GM21367 (cell line): ENCODE measurements around the gene HMCN1.
"Not testable (repeated sequence)": the region's sequence is repeated elsewhere in the genome, so short reads cannot be mapped to it uniquely, and the experiment has no call there.

ENCODE experiments used
- ATAC-seq: cut with Tn5 transposase; IDR thresholded peaks from one replicate; pipeline ENCODE4 v1.9.1; 2021; ENCODE audit not compliant: unreplicated experiment

HMCN1 gene

GRCh38 chr1:185846672-185847444, 112.7 kb downstream of the HMCN1 start:
- no peak for ATAC-seq

GRCh38 chr1:185849014-185849413, 114.8 kb downstream of the HMCN1 start:
- ATAC-seq: no peak

GRCh38 chr1:185850366-185850765, 116.2 kb downstream of the HMCN1 start:
- no peak for ATAC-seq

- ATAC-seq: no peak
These were observed 119.5 kb downstream of the HMCN1 start for GRCh38 chr1:185853739-185854138.

- ATAC-seq: no peak
These were observed 122.3 kb downstream of the HMCN1 start for GRCh38 chr1:185856482-185856881.

GRCh38 chr1:185857442-185857841, 123.3 kb downstream of the HMCN1 start:
- no peak for ATAC-seq

GRCh38 chr1:185860311-185860710, 126.1 kb downstream of the HMCN1 start:
- no peak for ATAC-seq

GRCh38 chr1:185860859-185861258, 126.7 kb downstream of the HMCN1 start:
- ATAC-seq: no peak

- ATAC-seq: no peak
These were observed 127.4 kb downstream of the HMCN1 start for GRCh38 chr1:185861630-185862029.

GRCh38 chr1:185862235-185862634, 128.0 kb downstream of the HMCN1 start:
- no peak for ATAC-seq

- ATAC-seq: no peak
These were observed 130.1 kb downstream of the HMCN1 start for GRCh38 chr1:185864331-185864730.

- no peak for ATAC-seq
These were observed 130.8 kb downstream of the HMCN1 start for GRCh38 chr1:185864889-185865517.

GRCh38 chr1:185869590-185869989, 135.4 kb downstream of the HMCN1 start:
- no peak for ATAC-seq

GRCh38 chr1:185871627-185872150, 137.5 kb downstream of the HMCN1 start:
- ATAC-seq: no peak

- no peak for ATAC-seq
These were observed 140.1 kb downstream of the HMCN1 start for GRCh38 chr1:185874246-185874645.

- no peak for ATAC-seq
These were observed 146.1 kb downstream of the HMCN1 start for GRCh38 chr1:185880330-185880729.

GRCh38 chr1:185880779-185881333, 146.7 kb downstream of the HMCN1 start:
- ATAC-seq: no peak

- no peak for ATAC-seq
These were observed 151.9 kb downstream of the HMCN1 start for GRCh38 chr1:185886046-185886445.

- no peak for ATAC-seq
These were observed 152.5 kb downstream of the HMCN1 start for GRCh38 chr1:185886671-185887070.

GRCh38 chr1:185892831-185893403, 158.7 kb downstream of the HMCN1 start:
- not testable (repeated sequence) for ATAC-seq

- no peak for ATAC-seq
These were observed 160.6 kb downstream of the HMCN1 start for GRCh38 chr1:185894791-185895190.
